ENCODE data around the gene SAMD7. TPM values are rescaled to one million over a fixed set of nuclear protein-coding genes. Genes with fewer than 3 reads are reported as not detected.

The SAMD7 gene
- total RNA-seq, 2 donors from 2014 or later: 1.5 TPM; not detected in 1

- Histone ChIP-seq H3K9me3 (no peaks in the 10 kb centered on the region), H3K4me1 (replicated peaks) (no peaks in the 10 kb centered on the region), H3K4me3 (no peak overlapping the region), H3K27me3 (replicated peaks; ENCODE audit: insufficient read depth) (no peaks in the 10 kb centered on the region), H3K27ac (no peak overlapping the region), H3K36me3 (no peaks in the 10 kb centered on the region)
- DNase-seq (ENCODE audit: low spot score): peak; percentile 26
- TF ChIP-seq POLR2AphosphoS5 (IDR thresholded peaks at IDR 0.05) (no peak), CTCF (IDR thresholded peaks at IDR 0.05) (no peak), POLR2A (IDR thresholded peaks at IDR 0.05) (no peak)
- 50% methylated on average over 8 of the region's 8 CpGs for WGBS
- intact Hi-C loops (cut with DNase I): no loop called here
These were observed 11.8 kb downstream of the SAMD7 start for GRCh38 chr3:169923189-169923588.

- 72% methylated on average over 1 of the region's 1 CpG for WGBS
These were observed 12.5 kb downstream of the SAMD7 start for GRCh38 chr3:169923831-169924230.

GRCh38 chr3:169929830-169930519 lies 18.6 kb downstream of the SAMD7 start:
- H3K9me3 ChIP-seq: no peaks in the 10 kb centered on the region
- no peak overlapping the region for H3K4me3 ChIP-seq
- peak in 1 of 4 experiments; percentile 17 for TF ChIP-seq CTCF (IDR thresholded peaks at IDR 0.05)
- TF ChIP-seq POLR2A (IDR thresholded peaks at IDR 0.05): no peak
- TF ChIP-seq POLR2AphosphoS5 (IDR thresholded peaks at IDR 0.05): no peak
- H3K36me3 ChIP-seq: no peaks in the 10 kb centered on the region
- DNase-seq (ENCODE audit: low spot score): no peak
- H3K27ac ChIP-seq: no peak overlapping the region
- intact Hi-C loops (cut with DNase I): no loop called here
- H3K4me1 ChIP-seq (replicated peaks): no peaks in the 10 kb centered on the region
- no peaks in the 10 kb centered on the region for H3K27me3 ChIP-seq (replicated peaks; ENCODE audit: insufficient read depth)
- WGBS: 67% methylated on average over 3 of the region's 3 CpGs

More at GRCh38 chr3:169923831-169924230, 12.5 kb downstream of the SAMD7 start:
- Histone ChIP-seq H3K27me3 (replicated peaks; ENCODE audit: insufficient read depth) (no peaks in the 10 kb centered on the region), H3K4me3 (no peak overlapping the region), H3K36me3 (no peaks in the 10 kb centered on the region), H3K4me1 (replicated peaks) (no peaks in the 10 kb centered on the region), H3K9me3 (no peaks in the 10 kb centered on the region), H3K27ac (no peak overlapping the region)
- TF ChIP-seq CTCF (IDR thresholded peaks at IDR 0.05) (no peak), POLR2A (IDR thresholded peaks at IDR 0.05) (no peak), POLR2AphosphoS5 (IDR thresholded peaks at IDR 0.05) (no peak)
- DNase-seq (ENCODE audit: low spot score): no peak
- intact Hi-C loops (cut with DNase I): no loop called here

- Histone ChIP-seq H3K9me3 (no peaks in the 10 kb centered on the region), H3K36me3 (no peaks in the 10 kb centered on the region), H3K4me1 (replicated peaks) (no peaks in the 10 kb centered on the region), H3K27me3 (replicated peaks; ENCODE audit: insufficient read depth) (no peaks in the 10 kb centered on the region), H3K4me3 (no peak overlapping the region), H3K27ac (no peak overlapping the region)
- no peak for DNase-seq (ENCODE audit: low spot score)
- TF ChIP-seq POLR2AphosphoS5 (IDR thresholded peaks at IDR 0.05) (no peak), CTCF (IDR thresholded peaks at IDR 0.05) (no peak), POLR2A (IDR thresholded peaks at IDR 0.05) (no peak)
- intact Hi-C loops (cut with DNase I): no loop called here
- 96% methylated on average over 3 of the region's 3 CpGs for WGBS
These were observed 19.5 kb downstream of the SAMD7 start for GRCh38 chr3:169930843-169931242.

Data from prostate gland (tissue), 2 donors.